ENCODE data around the gene TAX1BP1.

- TF ChIP-seq CTCF (IDR thresholded peaks at IDR 0.05) (no peak), POLR2A (IDR thresholded peaks at IDR 0.05) (no peak)
Observed at GRCh38 chr7:27763983-27764508, 24.1 kb downstream of the TAX1BP1 start.
